Coronary artery (tissue), 2 donors: ENCODE data around the gene PPIL1.
"Not testable (repeated sequence)": the region's sequence is repeated elsewhere in the genome, so short reads cannot be mapped to it uniquely, and the experiment has no call there.

ENCODE experiments used
- DNase-seq: peaks from one replicate; pipeline ENCODE4 v3.0.0-alpha.2; 2017; ENCODE audit warnings: low spot score
- H3K27ac ChIP-seq, 2 donors: fragments of 200-600 bp; sonication (generic); one replicate each; pipeline ENCODE4 v1.5.1; 2016 to 2019
- H3K4me3 ChIP-seq: fragments of 200-600 bp; sonication (generic); 2 replicates; pipeline ENCODE4 v1.5.1; 2016; ENCODE audit warnings: mild to moderate bottlenecking, moderate library complexity
- TF ChIP-seq, protein P1 (sequence below): fragments of 200-600 bp; sonication (generic); IDR thresholded peaks from one replicate; pipeline ENCODE4 v1.5.1; 2019; ENCODE audit warnings: antibody characterized with exemption

PPIL1 gene

GRCh38 chr6:36904851-36905393, 30.3 kb upstream of the PPIL1 start:
- H3K4me3 ChIP-seq: no peak overlapping the region
- DNase-seq: no peak
- H3K27ac ChIP-seq: no peak overlapping the region
- TF ChIP-seq, protein P1, sequence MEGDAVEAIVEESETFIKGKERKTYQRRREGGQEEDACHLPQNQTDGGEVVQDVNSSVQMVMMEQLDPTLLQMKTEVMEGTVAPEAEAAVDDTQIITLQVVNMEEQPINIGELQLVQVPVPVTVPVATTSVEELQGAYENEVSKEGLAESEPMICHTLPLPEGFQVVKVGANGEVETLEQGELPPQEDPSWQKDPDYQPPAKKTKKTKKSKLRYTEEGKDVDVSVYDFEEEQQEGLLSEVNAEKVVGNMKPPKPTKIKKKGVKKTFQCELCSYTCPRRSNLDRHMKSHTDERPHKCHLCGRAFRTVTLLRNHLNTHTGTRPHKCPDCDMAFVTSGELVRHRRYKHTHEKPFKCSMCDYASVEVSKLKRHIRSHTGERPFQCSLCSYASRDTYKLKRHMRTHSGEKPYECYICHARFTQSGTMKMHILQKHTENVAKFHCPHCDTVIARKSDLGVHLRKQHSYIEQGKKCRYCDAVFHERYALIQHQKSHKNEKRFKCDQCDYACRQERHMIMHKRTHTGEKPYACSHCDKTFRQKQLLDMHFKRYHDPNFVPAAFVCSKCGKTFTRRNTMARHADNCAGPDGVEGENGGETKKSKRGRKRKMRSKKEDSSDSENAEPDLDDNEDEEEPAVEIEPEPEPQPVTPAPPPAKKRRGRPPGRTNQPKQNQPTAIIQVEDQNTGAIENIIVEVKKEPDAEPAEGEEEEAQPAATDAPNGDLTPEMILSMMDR: no peak

DNA sequence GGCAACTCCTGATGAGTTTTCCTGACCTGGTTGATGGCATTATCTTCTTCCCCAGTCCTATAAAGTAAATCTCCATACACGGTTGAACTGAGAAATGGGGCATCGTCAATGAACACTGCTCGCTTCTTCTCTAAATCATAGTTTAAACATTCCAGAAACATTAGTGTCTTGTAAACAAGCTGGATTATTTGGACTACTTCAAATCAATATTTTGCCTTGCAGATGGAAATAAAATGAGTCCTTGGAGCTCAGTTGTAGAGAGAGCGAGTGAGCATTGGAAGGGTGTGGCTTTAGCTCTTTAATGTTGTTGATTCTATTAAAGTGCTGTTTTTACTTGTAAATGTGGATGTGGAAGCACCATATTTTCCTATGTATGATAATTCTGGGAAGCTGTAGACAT, 29.5 kb upstream of the PPIL1 start:
- no peak for DNase-seq
- H3K4me3 ChIP-seq: no peak overlapping the region
- H3K27ac ChIP-seq: no peak overlapping the region
- TF ChIP-seq, protein P1: no peak

GRCh38 chr6:36897609-36898008, 23.0 kb upstream of the PPIL1 start:
- TF ChIP-seq, protein P1: no peak
- no peak overlapping the region for H3K27ac ChIP-seq
- DNase-seq: no peak
- H3K4me3 ChIP-seq: no peak overlapping the region

- DNase-seq: no peak
- H3K4me3 ChIP-seq: no peak overlapping the region
- TF ChIP-seq, protein P1: no peak
- no peak overlapping the region for H3K27ac ChIP-seq
Observed at GRCh38 chr6:36893976-36894932, 19.7 kb upstream of the PPIL1 start.

DNA sequence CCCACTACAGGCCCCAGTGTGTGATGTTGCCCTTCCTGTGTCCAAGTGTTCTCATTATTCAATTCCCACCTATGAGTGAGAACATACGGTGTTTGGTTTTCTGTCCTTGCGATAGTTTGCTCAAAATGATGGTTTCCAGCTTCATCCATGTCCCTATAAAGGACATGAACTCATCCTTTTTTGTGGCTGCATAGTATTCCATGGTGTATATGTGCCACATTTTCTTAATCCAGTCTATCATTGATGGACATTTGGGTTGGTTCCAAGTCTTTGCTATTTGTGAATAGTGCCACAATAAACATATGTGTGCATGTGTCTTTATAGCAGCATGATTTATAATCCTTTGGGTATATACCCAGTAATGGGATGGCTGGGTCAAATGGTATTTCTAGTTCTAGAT, 16.6 kb upstream of the PPIL1 start:
- H3K27ac ChIP-seq, DNase-seq, H3K4me3 ChIP-seq: not testable (repeated sequence)

DNA sequence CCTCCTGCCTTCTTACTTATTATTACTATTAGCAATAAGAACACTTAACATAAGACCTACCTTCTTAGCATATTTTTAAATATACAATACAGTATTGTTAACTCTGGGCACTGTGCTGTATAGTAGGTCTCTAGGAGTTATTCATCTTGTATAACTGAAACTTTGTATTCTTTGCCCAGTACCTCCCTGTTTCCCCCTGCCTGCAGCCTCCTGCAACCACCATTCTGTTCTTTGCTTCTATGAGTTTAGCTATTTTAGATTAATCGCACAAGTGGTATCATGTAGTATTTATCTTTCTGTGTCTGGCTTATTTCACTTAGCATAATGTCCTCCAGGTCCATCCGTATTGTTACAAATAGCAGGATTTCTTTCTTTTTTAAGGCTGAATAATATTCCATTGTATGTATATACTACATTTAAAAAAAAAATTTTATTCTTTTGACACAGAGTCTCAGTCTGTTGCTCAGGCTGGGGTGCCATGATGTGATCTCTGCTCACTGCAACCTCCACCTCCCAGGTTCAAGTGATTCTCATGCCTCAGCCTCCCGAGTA, 15.6 kb upstream of the PPIL1 start:
- H3K4me3 ChIP-seq: no peak overlapping the region
- DNase-seq: no peak
- TF ChIP-seq, protein P1: no peak
- H3K27ac ChIP-seq: no peak overlapping the region

DNA sequence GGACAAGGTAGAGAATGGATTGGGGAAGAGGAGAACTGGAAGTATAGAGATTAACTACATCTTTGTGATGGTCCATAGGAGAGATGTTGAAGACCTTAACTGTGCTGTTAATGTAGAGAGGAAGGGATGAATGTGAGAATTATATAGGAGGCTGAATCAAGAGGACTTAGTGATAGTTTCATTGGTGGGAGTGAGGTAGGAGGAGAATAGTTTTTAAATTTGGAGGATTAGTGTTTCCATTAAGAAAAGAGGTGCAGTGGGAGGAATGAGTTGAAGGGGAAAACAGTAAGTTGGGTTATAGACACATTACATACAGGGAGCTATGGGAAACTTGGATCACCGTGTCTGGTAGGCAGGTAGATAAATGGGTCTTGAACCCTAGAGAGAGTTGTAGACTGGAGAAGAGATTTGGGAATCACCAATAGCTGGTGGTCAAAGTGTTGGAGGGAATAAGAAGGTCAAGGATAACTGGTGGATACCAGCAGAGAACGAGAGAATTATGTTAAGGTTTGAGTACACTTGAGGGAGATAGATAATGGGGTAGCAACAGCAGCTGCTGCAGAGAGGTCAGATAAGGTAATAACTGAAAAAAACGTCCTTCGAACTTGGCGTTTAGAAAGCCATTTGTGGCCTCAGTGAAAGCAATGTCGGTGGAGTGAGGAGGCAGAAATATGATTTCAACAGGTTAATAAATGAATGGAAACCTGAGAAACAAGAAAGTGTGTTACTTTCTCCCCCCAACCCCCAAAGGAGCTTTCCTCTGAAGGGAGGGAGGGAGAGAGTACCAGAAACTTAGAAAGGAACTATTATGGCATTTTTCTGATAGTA, 14.3 kb upstream of the PPIL1 start:
- DNase-seq: no peak
- Histone ChIP-seq H3K27ac (no peak overlapping the region), H3K4me3 (no peak overlapping the region)
- TF ChIP-seq, protein P1: no peak
